GM18868 (cell line): ENCODE data around the gene C1QTNF7.

Source experiments
- ATAC-seq: cut with Tn5 transposase; IDR thresholded peaks from one replicate; pipeline ENCODE4 v1.9.1; 2021; ENCODE audit warnings: mild to moderate bottlenecking, moderate library complexity; ENCODE audit not compliant: unreplicated experiment

C1QTNF7 gene, protein sequence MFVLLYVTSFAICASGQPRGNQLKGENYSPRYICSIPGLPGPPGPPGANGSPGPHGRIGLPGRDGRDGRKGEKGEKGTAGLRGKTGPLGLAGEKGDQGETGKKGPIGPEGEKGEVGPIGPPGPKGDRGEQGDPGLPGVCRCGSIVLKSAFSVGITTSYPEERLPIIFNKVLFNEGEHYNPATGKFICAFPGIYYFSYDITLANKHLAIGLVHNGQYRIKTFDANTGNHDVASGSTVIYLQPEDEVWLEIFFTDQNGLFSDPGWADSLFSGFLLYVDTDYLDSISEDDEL

DNA sequence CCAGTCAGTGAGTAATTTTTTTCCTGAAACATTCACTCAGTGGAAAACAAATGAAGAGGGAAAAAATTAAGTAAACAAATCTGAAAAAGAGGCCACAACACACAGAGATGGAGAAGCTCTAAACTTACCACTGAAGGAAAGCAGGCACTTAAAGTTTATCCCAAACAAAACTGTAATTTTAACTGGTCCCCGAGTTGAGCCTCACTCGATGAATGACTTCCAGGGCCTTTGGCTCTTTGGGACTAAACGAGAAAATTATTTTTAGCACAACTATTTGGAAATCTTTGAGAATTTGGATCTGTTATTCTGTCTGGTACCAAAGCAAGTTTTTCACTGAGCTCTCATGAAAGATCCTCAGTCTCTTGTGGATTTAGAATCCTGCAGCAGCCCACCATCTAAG lies at the start of gene C1QTNF7:
C1QTNF7 (plus strand) TSS at position 333 of the 400 bp plus-strand sequence. CDS start 7,711 bp downstream, outside the sequence.
- no peak for ATAC-seq

DNA sequence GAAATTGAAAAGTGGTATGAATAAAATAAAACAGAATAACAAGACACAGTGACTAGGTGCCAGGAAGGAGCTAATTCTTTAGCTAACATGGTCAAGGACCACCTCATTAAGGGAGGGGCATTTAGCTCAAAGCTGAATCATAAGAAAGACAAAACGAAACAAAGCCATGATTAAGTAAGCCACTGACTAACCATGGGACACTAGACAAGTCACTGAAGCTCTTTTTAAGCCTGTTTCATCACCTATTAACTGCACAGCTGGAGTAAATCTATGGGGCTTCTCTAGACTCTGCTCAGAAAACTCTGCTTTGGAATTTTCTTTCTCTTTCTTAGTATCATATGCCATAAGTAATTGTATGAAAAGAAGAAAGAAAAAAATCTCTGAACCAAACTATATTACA lies 49.8 kb upstream of the C1QTNF7 start:
- ATAC-seq: no peak

DNA sequence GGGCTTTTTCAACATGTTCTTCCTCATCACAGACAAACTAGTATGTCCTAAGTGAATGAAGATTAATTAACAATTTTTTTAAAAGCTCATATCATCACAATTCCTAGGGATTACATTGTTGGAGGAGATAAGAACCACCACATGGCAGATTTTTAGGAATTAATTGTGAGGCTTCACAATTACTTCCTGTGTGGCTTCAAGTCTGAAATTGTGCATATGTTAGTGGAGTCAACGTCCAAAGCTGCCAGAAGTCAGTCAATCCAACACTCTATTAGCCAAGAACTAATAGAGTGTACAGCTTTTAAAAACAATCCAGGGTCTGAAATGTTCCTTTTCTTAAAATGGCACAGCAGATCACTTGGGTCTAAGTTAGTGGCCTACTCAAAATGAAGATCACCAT lies 49.3 kb upstream of the C1QTNF7 start:
- no peak for ATAC-seq

DNA sequence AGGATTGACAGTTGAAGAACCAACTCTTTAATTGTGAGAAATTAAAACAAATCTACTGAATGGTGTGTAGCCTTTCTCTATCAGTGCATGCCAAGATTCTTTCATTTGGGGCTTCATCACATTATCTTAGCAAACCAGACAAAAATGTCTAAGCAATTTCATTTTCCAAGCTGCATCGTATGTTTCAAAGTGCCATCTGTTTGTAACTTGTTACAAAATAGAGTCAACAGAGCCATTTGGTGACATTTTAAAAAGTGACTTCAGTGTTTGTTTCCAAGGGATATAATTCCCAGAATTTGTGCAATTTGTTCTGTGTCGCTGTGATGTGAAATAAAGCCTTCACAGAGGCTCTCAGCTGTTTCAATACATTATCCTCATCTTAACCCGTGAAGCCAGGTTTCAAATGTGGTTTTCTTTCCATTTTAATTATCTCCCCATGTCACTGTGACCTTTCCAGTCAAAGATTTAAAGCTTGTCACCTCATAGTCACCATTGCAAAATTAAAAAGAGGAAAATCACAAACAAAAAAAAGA lies 46.0 kb upstream of the C1QTNF7 start:
- ATAC-seq: no peak

DNA sequence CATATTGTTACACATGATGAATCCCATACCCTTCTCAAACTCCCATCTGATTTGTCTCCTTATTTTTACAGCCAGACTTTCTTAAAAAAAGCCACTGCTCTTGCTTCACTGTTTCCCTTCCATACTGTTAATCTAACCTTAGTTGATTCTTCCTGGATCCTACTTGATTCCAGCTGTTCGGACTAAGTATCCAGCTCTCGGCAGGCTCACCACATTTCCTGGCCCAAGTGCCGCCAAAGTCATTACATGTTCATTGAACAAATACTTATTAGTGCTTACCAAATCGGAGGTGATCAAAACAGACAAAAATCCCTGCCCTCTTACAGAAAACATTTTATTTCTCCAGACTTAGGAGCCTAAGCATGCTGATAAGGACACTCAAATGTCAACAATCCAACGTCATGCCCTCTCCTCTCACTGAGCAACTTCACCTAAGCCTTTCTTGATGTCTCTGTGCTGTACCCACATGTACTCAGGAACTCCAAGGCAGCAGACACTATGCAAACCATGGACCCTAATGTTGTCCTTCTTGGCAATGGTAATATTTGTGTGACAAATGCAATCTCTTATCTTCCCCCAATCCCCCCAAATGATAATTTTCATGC lies 45.1 kb upstream of the C1QTNF7 start:
- ATAC-seq: no peak

DNA sequence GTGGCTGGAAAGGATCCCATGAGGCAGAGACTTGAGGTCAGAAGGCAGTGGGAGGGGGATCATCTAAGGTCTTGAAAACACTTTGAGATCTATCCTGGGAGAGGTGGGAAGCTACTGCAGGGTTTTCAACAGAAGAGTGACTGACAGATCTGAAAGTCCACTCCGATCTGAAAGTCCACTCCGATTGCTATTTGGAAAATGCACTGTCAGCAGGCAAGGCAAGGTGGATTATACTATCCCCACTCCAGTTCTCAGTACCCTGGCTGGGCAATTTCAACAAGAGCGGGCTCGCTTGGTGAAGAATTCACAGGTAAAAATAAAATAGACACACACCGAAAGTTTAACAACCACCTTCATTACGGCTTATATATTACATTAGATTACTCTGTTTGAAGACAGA lies 42.3 kb upstream of the C1QTNF7 start:
- ATAC-seq: no peak

DNA sequence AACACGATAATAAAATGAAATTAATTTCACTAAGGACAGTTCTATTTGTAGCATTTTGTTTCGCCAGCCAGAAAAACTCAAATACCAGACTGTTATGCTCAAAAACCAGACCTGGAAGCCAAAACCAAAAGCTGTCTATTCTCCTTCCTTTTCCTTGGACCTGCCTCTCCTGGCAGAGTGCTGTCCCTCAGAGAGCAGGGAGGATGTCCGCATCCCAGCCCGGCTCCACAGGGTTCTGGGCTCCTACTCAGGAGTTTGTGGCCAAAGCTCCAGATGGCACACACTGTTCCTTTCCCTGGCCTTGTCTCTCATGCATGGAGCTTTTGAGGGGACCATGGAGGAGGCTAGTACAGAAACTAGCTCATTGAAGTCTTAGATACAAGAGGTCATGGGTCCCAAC lies 41.9 kb upstream of the C1QTNF7 start:
- ATAC-seq: no peak

DNA sequence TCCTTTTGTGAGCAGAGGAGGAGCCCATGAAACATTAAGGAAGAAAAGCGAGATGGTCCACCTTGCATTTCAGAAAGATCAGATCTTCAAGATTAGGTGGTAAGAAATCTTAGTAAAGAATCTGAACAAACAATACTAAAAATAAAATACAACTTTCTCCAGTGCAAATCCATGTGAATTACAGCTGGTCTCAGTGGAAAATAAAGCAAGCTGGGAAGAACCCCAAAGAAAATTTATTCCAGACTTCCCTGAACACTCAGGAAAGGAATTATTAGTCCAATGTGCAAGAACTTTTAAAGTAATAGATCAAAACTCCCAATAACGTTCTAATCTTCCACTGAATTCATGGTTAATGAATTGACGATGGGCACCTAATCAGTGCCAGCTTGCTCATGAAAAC lies 37.3 kb upstream of the C1QTNF7 start:
- no peak for ATAC-seq

DNA sequence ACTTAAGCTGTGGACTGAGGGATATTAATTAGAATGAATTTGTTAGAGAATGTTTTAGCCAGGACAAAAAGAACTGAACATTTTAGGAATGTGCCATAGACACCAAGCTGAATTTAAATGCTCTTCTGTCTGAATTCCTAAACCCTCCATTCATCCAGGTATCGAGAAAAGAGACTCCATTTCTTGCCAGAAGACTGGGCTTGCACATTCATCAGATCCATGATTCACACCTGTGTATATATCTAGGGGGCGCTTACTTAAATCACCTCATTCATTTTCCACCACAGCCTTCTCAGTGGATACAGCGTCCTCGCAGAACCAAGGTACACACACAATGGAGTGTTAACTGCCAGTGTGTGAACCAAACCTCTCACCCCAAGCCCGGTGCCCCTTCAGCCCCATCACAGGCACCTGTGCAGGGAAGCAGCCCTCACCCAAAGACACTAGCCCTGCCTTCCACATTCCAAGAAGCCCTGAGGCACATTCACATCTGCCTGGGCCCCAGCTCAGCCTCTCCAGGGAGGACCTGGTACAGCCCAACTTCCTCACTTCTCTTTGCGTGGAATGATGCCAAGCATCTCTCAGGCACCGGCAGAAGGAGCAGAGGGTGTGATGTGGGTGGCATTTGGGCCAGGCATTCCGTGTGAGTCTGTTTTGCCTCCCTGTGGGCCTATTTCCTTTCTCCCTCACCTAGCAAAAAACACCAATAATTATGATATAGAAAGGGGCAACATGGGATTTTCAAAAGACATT lies 35.6 kb upstream of the C1QTNF7 start:
- no peak for ATAC-seq

DNA sequence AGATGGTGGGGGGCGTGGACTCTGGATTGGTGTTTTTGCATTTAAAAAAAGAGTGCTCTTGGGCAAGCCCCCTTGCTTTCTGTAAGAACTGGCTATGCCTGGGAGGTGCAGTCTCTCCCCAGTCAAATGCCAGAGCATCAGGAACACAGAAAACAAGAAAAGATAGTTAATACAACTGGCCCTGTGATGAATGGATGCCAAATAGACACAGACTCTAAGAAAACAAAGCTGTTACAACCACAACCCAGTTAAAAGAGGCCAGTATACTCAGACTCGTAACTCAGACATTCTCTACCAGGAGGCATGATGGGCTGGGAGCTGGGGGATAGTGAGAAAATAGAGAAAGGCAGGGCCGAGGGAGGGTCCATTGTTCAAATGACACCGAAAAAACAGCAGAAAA lies 32.5 kb upstream of the C1QTNF7 start:
- ATAC-seq: no peak

DNA sequence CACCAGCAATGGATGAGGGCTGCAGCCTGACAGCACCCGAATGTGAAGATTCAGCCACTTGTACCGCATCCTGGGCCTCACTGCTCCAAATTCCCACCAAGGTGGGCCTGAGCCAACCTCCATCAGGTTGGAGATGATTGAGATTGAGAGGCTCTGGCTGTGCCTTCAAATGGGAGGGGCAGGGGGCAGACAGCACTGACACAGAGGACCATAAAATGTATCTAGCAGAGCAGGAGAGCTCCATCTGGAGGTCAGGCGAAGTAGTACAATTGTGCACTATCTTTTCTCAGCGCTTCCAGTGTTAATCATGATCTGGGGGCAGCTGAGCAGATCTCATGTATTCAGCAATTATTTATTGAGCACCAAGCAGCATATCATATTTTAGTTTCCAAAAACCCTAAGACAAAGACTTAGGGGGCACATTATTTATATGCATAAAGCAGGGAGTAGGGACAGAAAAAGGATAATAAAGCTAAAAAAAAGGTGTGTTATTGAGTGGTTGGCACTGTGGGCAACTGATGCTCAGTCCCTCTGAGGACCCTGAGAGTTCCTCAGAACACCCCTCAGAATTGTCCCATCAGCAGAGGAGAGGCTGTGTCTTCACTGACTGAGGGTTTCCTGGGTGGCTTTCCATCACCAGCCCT lies 31.6 kb upstream of the C1QTNF7 start:
- peak; percentile 86 for ATAC-seq

DNA sequence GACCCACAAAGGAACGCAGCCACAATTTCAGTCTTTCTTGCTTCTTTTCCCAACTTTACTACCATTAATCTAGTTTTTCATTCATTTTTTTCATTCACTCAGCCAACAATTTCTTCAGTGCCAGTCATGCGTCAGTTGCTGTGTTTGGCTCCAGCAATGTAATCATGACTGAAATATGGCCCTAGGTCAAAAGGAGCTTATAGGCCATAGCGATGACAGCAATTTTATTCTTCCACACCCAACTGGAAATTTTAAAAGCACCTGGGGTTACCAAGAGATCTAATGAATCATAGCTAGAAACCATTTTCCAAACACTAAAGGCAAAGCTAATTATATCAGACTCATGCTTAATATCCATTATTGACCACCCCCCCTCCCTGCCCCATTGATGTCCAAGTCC lies 29.8 kb upstream of the C1QTNF7 start:
- no peak for ATAC-seq

DNA sequence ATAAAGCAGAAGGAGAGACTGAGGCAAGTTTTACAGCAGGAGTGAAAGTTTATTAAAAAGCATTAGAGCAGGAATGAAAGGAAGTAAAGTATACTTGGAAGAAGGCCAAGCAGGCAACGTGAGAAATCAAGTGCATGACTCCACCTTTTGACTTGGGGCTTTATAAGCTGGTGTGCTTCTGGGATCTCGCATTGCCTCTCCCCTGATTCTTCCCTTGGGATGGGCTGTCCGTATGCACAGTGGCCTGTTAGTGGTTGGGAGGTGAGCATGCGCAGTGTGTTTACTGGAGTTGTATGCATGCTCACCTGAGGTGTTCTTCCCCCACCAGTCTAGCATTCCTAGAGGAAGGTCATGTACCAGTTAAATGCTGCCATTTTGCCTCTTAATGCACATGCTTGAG lies 29.1 kb upstream of the C1QTNF7 start:
- ATAC-seq: no peak

DNA sequence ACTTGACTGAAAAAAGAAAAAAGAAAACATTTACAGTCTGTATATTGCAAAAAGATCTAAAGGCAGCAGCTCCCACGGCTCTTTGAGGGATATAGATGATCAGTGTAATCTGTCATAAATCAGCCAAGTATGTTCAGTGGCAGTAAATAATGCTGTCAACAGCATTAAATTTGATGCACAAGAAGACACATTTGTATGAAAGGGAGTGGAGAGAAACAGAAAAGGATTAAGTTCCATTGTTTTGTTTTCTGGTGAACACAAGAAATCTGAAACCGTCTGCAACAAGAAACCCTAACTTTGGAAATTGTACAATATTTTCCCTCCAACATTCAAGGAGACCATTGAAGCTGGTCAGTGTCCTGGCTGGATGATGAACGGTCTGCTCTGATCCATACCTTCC lies 27.6 kb upstream of the C1QTNF7 start:
- ATAC-seq: no peak

DNA sequence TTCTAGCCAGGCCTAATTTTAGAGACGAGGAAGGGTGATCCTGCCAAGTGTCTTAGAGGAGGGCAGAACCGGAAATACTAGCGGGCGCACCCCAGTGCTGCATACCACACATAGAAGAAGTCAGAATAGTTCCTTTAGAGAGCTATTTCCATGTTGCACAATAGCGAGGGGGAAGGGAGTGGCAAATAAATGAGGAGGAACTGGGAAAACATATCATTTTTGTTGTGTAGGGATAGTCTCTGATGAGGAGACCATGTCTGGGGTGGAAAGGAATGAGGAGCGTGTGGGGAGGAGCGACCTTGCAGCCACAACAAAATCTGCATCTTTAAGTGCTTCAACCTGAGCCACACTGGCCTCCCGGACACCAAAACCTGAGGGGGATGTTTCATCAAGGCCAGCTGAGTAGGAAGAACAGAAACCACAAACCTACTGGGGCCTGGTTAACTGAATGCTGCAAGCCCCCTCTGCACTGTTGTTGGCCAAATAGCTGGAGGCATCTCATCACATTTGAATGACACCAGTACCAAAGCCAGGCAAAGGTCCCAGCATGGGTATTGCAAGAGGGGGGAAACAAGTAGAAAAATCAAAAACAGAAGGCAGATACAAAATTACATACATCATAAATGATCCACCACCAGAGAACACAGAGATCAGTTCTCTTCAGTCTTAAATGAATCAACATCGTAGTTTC lies 26.7 kb upstream of the C1QTNF7 start:
- ATAC-seq: peak; percentile 76

DNA sequence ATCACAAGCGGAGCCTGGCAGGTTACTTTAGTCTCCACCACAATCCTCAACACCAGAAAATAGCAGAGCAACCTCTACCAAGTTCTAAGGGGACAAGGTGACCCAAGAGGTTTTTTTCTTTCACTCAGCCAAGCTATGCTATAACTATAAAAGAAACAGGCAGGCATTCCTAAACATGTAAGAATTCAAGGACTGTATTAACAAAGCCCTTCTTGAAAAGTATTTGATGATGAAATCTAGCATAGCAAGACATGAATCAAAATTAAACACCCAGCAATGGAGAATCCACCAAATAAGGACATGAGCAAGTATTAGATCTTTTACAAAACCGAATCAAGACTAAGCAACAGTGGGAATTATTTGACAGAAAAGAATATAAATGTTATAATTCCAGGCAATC lies 25.7 kb upstream of the C1QTNF7 start:
- ATAC-seq: no peak

DNA sequence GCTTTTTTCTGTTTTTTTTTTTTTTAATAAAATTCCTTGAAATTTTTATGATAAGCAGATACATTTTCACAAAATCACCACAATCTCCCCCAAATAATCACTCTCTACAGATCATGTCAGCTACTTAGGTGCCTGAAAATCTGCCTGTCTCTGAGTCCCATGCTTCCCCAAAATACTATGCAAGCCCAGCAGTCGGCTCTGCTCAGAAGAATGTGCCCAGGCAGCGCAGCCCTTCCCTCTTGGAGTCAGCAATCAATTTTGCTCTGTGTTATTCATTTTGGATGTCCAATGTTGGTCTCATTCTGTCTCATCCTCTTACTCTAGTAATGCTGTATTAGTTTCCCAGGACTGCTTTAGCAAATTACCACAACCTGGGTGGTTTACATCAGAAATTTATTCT lies 24.9 kb upstream of the C1QTNF7 start:
- ATAC-seq: no peak

DNA sequence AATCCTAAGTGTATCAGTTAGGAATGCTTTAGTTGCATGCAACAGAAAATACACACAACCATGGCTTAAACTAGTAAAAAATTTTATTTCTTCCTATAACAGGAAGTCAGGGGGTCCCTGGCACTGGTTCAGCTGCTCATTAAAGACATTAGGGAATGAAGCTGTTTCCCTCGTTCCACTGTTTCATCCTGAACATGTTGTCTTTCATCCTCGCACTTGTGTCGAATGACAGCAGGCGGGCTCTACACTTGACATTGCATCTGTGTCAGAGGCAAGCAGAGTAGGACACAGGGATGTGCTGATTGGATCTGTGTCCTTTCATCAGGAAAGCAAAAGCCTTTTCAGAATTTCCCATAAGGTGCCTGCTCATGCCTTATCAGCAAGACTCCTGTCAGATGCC lies 22.8 kb upstream of the C1QTNF7 start:
- ATAC-seq: no peak

DNA sequence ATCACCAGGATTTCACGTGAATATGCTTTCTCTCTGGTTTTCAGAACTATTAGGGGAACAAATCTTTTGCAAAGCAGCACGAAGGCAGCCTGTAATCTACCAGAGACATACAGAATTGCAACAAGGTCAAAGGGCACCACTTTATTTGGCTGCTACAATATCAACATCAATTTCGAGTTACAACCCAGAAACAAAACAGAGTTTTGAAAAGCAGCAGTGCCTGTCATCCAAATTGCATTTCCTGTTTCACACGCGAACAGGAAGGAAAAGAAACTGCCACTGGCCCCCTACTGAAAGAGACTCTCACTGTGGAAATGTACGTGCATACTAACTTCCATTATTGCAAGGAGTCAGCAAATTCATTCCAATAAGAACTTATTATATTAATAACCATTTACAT lies 17.1 kb upstream of the C1QTNF7 start:
- ATAC-seq: peak; percentile 56

DNA sequence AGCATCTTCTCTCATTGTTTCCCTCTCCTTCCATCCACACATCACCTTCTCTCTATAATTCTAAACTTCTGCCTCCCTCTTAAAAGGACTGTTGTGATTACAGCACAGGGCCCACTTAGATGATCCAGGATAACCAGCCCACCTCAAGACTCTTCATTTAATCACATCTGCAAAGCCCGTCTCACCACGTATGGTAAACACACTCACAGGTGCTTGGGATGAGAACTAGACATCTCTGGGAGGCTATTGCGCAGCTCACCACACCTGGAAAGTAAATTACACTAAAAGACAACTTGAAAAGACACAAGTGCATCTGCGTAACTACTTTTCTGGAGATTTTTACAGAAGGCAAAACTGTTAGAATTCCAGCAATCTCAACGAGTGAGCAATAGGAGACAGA lies 15.4 kb upstream of the C1QTNF7 start:
- no peak for ATAC-seq
